ENCODE measurements around the gene SART3. TPM values are rescaled to one million over a fixed set of nuclear protein-coding genes. Genes with fewer than 3 reads are reported as not detected.

SART3 gene
- total and polyA plus RNA-seq, 2 of the 8 experiments (the other 6 are each of a cell fraction or from before 2014, with no cell fraction given), result 16.0 to 103 TPM

- Histone ChIP-seq H3K79me1 (ENCODE audit: low read depth, low read length) (no peaks in the 10 kb centered on the region), H2BK12ac (ENCODE audit: low read depth, low read length) (no peak overlapping the region), H2BK5ac (ENCODE audit: low read depth, low read length) (no peak overlapping the region), H3K14ac (ENCODE audit: insufficient read length) (no peak overlapping the region), H4K20me1 (replicated peaks in 1 of 2; ENCODE audit: control insufficient read depth in 1 of 2, insufficient read depth in 2 of 2, low read length in 2 of 2) (peaks cover 0 to 6% of the 10 kb centered on the region in 2 experiments), H4K91ac (replicated peaks; ENCODE audit: insufficient read length, low read length) (no peak overlapping the region), H3K23me2 (ENCODE audit: low read depth, low read length) (peaks cover 9% of the 10 kb centered on the region; the same call in 1 of the 2 replicates), H2BK15ac (ENCODE audit: low read length) (no peak overlapping the region), H3K56ac (replicated peaks; ENCODE audit: insufficient read length, low read depth, low read length) (no peak overlapping the region), H2AK5ac (ENCODE audit: low read depth, low read length) (no peak overlapping the region), H4K8ac (ENCODE audit: extremely low read depth, insufficient read depth, low read length) (no peak overlapping the region), H3K4me2 (ENCODE audit: insufficient read depth in 1 of 2, low read depth in 2 of 2, low read length in 2 of 2) (no peak overlapping the region), H2BK20ac (ENCODE audit: low read length) (no peak overlapping the region), H3K4me3 (ENCODE audit: extremely low read depth in 1 of 4, insufficient read depth in 2 of 4, low read depth in 3 of 4, low read length in 4 of 4) (no peak overlapping the region), H3K4me1 (replicated peaks in 1 of 4; ENCODE audit: control insufficient read depth in 3 of 4, insufficient read depth in 4 of 4, low read length in 3 of 4) (no peaks in the 10 kb centered on the region), H3K9me3 (ENCODE audit: insufficient read depth in 2 of 2, low read depth in 1 of 2, low read length in 1 of 2) (peaks cover 0 to 3% of the 10 kb centered on the region in 2 experiments; a peak in 1 of 4 replicates), H3K27ac (ENCODE audit: low read depth, low read length) (no peak overlapping the region), H3K18ac (ENCODE audit: extremely low read depth, low read length) (no peak overlapping the region), H3K9ac (replicated peaks in 1 of 4; ENCODE audit: extremely low read depth in 1 of 4, low read depth in 3 of 4, low read length in 3 of 4) (no peak overlapping the region), H3K23ac (ENCODE audit: insufficient read length) (no peak overlapping the region), H3K27me3 (replicated peaks in 1 of 4; ENCODE audit: control insufficient read depth in 3 of 4, extremely low read depth in 1 of 4, insufficient read depth in 3 of 4, low read length in 3 of 4) (no peaks in the 10 kb centered on the region), H4K5ac (ENCODE audit: insufficient read length, low read depth, low read length) (no peak overlapping the region), H3K4ac (replicated peaks; ENCODE audit: insufficient read length, low read depth, low read length) (no peak overlapping the region), H3K79me2 (ENCODE audit: control insufficient read depth in 1 of 2, insufficient read depth in 2 of 2, low read length in 2 of 2) (no peaks in the 10 kb centered on the region), H2AFZ (ENCODE audit: low read length) (no peak overlapping the region; the same call in 1 of the 2 replicates), H2BK120ac (replicated peaks; ENCODE audit: low read depth, low read length) (no peak overlapping the region), H3K36me3 (ENCODE audit: control insufficient read depth in 2 of 4, insufficient read depth in 4 of 4, low read length in 3 of 4) (no peaks in the 10 kb centered on the region)
- DNase-seq (ENCODE audit: low read depth in 1 of 2, low spot score in 2 of 2) (no peak), FAIRE-seq (no peak)
- POLR2A ChIA-PET (ENCODE audit: partially characterized antibody), result interaction anchor here (1.5 to 1.9 kb wide), 2 partner anchors 10 to 22 kb away, joined by 4 to 6 read pairs; partner anchors contain the start of gene SART3
- CTCF ChIA-PET (ENCODE audit: partially characterized antibody), result interaction anchor here (0.9 to 4.5 kb wide), 5 partner anchors 13 to 368 kb away, joined by 3 to 32 read pairs (median 6); no protein-coding TSS in a partner anchor
- TF ChIP-seq SIN3A (conservative IDR thresholded peaks at IDR 0.05 in 1 of 2, IDR thresholded peaks at IDR 0.05 in 1 of 2; ENCODE audit: low read depth in 1 of 2, low read length in 2 of 2) (no peak), RBBP5 (IDR thresholded peaks at IDR 0.05; ENCODE audit: borderline replicate concordance, low read depth, low read length) (no peak), SIRT6 (IDR thresholded peaks at IDR 0.05; ENCODE audit: low read length) (no peak), RXRA (IDR thresholded peaks at IDR 0.05; ENCODE audit: insufficient read depth, low read depth, low read length) (no peak), ATF3 (IDR thresholded peaks at IDR 0.05; ENCODE audit: insufficient read depth, low read depth, low read length) (no peak), RAD21 (IDR thresholded peaks at IDR 0.05 in 1 of 2, conservative IDR thresholded peaks at IDR 0.05 in 1 of 2; ENCODE audit: low read depth in 2 of 2, low read length in 2 of 2) (no peak), CREB1 (IDR thresholded peaks at IDR 0.05) (no peak), YY1 (IDR thresholded peaks at IDR 0.05; ENCODE audit: low read depth, low read length) (no peak), POLR2AphosphoS5 (IDR thresholded peaks at IDR 0.05; ENCODE audit: low read depth, low read length) (no peak)
- WGBS, 2 experiments (ENCODE audit: extremely low coverage in 1 of 2, insufficient coverage in 1 of 2, insufficient read length in 1 of 2, insufficient replicate concordance in 2 of 2, low coverage in 1 of 2, low lambda C conversion rate in 2 of 2, missing lambda C conversion rate in 1 of 2), result 82% methylated on average over 10 of the region's 10 CpGs; no CpG with 5 or more reads in 1 of the 2 experiments
Measured at GRCh38 chr12:108582978-108583770, 22.2 kb upstream of the SART3 start.

All from H1 (cell line).